ENCODE measurements around the gene CASKIN1. TPM values are rescaled to one million over a fixed set of nuclear protein-coding genes. Genes with fewer than 3 reads are reported as not detected.

The CASKIN1 gene
- 0.50 TPM in 1 of 2 replicates, not detected in the other for total RNA-seq

DNA sequence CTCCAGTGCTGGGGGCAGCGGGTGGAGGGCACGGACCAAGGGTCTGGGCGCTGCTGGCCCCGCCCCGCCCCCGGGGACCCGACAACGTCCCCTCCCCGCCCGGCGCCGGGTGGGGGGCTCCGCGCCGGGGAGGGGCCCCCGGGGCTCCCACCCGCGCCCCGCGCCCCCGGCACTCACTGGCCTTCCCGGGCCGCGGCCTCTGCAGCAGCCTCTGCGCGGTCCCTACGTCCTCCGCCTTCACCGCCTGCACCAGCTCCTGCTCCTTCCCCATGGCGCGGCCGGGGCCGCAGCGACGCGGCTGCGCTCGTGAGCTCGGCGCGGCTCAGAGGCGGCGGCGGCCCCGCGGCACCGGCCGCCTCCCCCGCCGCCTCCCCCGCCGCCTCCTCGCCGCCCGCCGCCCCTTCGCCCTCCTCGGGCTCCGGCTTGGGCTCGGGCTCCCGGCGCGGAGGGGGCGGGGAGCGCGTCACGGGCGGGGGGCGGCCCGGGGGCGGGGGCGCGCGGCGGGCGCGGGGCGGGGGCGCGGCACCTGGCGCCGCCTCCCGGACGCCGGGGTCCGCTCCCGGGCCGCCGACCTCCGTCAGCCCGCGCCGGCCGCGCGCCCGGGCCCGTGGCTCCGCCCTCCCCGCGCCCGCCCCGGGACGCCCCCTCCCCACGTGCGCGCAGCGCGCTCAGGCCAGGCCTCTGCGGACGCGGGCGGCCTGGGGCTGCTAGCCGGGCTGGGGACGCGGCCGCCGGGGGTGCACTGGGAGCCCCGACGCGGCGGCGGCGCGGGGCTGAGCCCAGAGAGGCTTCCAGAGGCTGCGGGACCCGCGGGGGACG is at the start of gene CASKIN1:
Gene CASKIN1, minus strand, starts transcription at position 444 of the 819 bp plus-strand sequence. Its CDS starts 173 bp downstream, at position 271.

GRCh38 chr16:2236337-2237101 is 40.1 kb upstream of the CASKIN1 start, which contains the start of gene DNASE1L2:
DNASE1L2 (plus strand) TSS chr16:2236444; CDS start chr16:2236817, 373 bp downstream.

GRCh38 chr16:2223221-2223941 is 27.0 kb upstream of the CASKIN1 start, which contains the start of gene E4F1:
E4F1 (plus strand) TSS chr16:2223591; CDS start chr16:2223614, 23 bp downstream.

DNA sequence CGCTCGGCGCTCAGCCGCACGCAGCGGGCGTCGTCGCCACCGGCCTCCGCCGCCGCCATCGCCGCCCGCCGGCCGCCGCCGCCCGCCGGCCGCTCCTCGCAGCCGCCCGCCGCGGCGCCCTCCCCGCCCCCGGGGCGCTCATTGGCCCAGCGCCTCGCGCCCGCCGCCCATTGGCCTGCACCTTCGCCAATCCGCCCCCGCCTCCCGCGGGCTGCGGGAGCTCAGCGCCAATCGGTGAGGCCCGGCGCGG is 18.2 kb upstream of the CASKIN1 start, which contains the start of gene PGP:
Gene PGP, minus strand, starts transcription at position 122 of the 250 bp plus-strand sequence. Its CDS starts 63 bp downstream, at position 59.

DNA sequence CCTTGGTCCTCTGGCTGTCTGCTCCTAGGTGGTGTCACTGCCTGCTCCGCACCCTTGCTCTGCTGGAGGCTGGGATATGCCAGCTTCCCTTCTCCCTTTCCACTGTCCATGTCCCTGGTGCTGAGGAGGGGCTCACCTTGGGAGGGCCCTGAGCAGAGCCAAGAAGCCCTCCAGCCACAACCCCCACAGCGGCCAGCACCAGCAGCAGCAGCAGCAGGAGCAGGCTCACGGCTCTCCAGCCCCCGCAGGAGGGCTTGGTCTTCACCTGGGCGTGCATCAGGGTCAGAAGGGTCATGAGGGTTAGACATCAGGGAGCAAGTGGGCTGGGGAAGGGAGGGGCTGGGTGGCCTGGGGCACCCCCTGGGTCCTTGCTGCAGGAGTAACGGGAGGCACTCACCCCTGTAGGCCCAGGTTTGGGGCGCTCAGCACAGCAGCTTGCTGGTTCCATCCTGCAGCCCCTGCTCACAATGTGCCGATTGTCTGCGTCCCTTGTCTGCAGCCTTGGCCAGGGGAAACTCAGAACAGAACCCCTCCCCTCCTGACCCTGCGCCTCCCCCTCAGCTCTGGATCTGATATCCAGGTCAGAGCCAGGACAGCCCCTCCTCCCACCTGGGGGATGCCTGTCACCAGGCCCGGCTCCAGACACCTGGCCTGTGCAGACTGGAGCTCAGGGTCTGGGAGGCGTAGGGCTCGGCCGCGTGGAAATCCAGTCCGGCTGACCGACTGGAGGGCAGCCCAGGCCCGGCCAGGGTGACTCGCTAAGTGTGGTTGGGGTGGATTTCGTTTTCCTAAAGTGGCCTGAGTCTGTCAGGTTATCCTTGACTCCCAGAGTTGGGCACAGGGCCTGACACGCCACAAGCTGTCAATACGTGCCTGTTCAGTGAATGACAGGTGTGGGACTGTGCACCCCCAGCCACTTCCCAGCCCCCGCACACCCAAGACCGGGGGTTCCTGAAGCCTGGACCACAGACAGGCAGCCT is 14.3 kb upstream of the CASKIN1 start, which contains the start of gene BRICD5:
Gene BRICD5, minus strand, starts transcription at position 478 of the 980 bp plus-strand sequence. Its CDS starts 30 bp downstream, at position 448.

DNA sequence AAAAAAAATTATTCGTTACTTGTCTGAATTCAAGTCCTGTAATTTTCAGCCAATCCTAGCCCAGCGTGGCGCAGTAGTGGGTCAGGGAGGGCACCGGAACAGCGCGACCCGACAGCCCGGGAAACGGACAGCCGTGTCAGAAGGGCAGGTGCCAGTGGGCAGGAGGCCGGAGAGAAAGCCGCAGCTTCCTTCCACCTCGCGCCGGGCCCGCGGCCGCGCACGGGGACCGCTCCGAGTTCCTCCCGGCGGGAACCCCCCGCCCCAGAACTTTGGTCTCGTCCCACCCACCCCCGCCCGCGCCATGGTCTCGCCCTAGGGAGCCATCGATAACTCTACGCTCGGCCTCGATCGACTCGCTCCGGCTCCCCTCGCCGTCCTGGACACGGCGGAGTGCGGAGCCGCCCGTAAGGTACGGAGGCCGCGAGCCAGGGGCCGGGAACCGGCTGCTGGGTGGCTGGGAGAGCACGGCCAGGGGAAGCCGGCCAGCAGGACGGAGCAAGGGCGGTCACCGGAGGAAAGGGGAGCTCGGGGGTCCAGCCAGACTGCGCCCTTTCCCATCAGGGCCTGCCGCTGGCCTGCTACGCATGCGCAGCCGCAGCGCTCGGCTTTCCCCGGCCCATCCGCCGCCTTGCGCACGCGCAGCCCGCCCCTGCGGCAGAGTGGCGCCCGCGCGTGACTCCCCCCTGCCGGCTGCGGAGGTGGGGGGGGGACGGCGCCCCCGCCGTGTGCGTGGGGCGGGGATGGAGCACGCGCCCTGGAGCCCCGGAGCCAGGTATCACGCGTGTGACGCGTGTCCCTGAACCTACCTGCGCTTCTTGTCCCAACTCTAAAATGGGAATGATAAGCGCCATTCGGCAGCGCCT is 8.9 kb upstream of the CASKIN1 start, which contains the start of gene MLST8:
Gene MLST8, plus strand, starts transcription at position 351 of the 863 bp plus-strand sequence. CDS start 632 bp downstream, outside the sequence.

GRCh38 chr16:2155091-2155950 is 41.1 kb downstream of the CASKIN1 start, which contains the start of gene TRAF7:
TRAF7 (plus strand) TSS chr16:2155782; CDS start chr16:2163921, 8,139 bp downstream.

DNA sequence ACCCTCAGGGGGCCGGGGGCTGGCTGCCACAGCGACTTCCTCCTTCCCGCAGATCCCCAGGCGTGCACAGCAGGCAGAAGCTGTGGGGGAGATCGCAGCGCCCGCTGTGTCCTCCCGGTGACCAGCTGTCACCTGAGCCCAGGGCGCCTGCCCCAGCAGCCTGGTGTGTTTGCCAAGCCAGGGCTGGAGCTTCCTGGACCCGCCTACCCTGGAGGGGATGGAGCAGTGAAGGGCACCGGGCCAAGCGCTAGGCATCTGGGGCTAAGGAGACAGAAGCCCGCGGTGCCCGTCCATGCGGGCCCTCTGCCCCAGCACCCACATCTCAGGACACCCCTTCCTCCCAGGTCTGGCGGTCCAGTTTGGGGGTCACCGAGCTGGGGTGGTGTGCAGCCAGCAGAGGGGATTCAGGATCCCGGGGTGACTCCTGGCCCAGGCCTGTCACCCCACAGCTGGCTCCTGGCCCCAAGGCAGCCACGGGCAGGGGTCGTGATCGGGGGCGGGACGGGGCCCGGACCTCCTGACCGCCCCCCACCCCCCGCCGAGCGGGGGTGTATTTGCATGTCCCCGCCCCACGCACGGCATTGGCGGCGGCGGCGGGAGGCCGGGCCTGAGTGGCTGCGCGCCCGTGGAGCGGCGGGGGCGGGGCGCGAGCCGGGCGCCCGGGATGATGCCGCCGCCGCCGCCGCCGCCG is 48.3 kb downstream of the CASKIN1 start, which contains the start of gene RAB26:
Gene RAB26, plus strand, starts transcription at position 645 of the 691 bp plus-strand sequence. CDS start 159 bp downstream, outside the sequence.

DNA sequence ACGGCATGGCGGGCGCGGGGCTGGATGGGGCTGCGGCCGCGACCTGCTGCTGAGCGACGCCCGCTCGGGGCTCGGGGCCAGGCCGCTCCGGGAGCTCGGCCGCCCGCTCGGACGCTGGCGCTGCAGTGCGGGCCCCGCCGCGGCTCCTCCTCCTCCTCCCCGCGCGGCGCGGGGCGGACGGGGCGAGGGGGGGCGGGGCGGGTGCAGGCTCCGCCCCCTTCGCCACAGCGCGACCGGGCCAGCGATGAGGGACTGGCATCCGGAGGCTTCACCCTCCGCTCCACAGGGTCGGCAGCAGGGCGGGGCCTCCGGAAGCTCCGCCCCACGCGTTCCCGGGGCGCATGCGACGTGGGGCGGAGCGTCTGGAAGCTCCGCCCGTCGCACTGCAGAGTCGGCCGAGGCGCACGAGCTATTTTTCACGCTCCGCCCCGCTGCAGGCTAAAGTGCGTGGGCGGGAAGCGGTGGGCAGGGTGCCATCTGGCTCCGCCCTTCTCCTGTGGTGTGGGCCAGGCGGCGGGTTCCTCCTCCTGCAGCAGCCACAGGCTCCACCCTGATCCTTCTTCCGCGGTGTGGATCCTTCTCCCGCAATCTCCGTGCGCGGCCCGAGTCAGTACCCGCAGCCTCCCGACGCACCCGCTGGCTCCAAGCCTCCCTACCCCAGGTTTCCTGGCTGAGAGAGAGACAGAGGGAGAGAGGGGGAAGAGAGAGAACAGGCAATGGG is 60.5 kb downstream of the CASKIN1 start, which contains the start of gene PKD1:
Gene PKD1, minus strand, starts transcription at position 129 of the 721 bp plus-strand sequence. CDS start 209 bp downstream, outside the sequence.

Other genes starting within 250 kb of the CASKIN1 start
- not detected in 2 replicates for gene RPL3L, start 241.9 kb downstream of the CASKIN1 start, total RNA-seq
- 133 and 143 TPM in 2 replicates for gene NDUFB10, start 237.1 kb downstream of the CASKIN1 start, total RNA-seq
- 1,957 and 2,987 TPM in 2 replicates for gene RPS2, start 231.8 kb downstream of the CASKIN1 start, total RNA-seq
- not detected in 2 replicates for gene RNF151, start 229.7 kb downstream of the CASKIN1 start, total RNA-seq
- 33.7 and 61.0 TPM in 2 replicates for gene TBL3, start 224.6 kb downstream of the CASKIN1 start, total RNA-seq
- 0.13 and 0.16 TPM in 2 replicates for gene NOXO1, start 215.1 kb downstream of the CASKIN1 start, total RNA-seq
- 11.1 and 12.3 TPM in 2 replicates for gene GFER, start 212.4 kb downstream of the CASKIN1 start, total RNA-seq
- 0.65 and 2.8 TPM in 2 replicates for gene SYNGR3, start 206.6 kb downstream of the CASKIN1 start, total RNA-seq
- gene ZNF598, start 186.8 kb downstream of the CASKIN1 start, total RNA-seq: 11.2 and 24.5 TPM in 2 replicates
- 0.16 TPM in 1 of 2 replicates, not detected in the other for gene NPW, start 176.8 kb downstream of the CASKIN1 start, total RNA-seq
- gene NHERF2, start 169.7 kb downstream of the CASKIN1 start, total RNA-seq: 52.4 and 55.7 TPM in 2 replicates
- 23.5 and 61.5 TPM in 2 replicates for gene NTHL1, start 148.8 kb downstream of the CASKIN1 start, total RNA-seq
- gene TSC2, start 148.6 kb downstream of the CASKIN1 start, total RNA-seq: 32.4 and 79.5 TPM in 2 replicates
- gene PKD1, start 60.7 kb downstream of the CASKIN1 start, total RNA-seq: 36.4 and 82.1 TPM in 2 replicates
- 0.49 and 0.88 TPM in 2 replicates for gene RAB26, start 48.0 kb downstream of the CASKIN1 start, total RNA-seq
- 59.9 and 113 TPM in 2 replicates for gene TRAF7, start 40.8 kb downstream of the CASKIN1 start, total RNA-seq
- 10.5 and 12.0 TPM in 2 replicates for gene MLST8, start 8.8 kb upstream of the CASKIN1 start, total RNA-seq
- gene BRICD5, start 14.3 kb upstream of the CASKIN1 start, total RNA-seq: 2.1 and 5.0 TPM in 2 replicates
- 10.7 and 14.7 TPM in 2 replicates for gene PGP, start 18.2 kb upstream of the CASKIN1 start, total RNA-seq
- gene E4F1, start 27.0 kb upstream of the CASKIN1 start, total RNA-seq: 28.0 and 35.9 TPM in 2 replicates
- 0.32 and 0.63 TPM in 2 replicates for gene DNASE1L2, start 39.8 kb upstream of the CASKIN1 start, total RNA-seq
- gene ECI1, start 55.0 kb upstream of the CASKIN1 start, total RNA-seq: 19.2 and 23.5 TPM in 2 replicates
- 42.6 and 62.1 TPM in 2 replicates for gene RNPS1, start 71.5 kb upstream of the CASKIN1 start, total RNA-seq
- 19.4 and 67.6 TPM in 2 replicates for gene ABCA3, start 144.1 kb upstream of the CASKIN1 start, total RNA-seq
- gene CCNF, start 232.8 kb upstream of the CASKIN1 start, total RNA-seq: 22.8 and 41.6 TPM in 2 replicates

Data from bladder microvascular endothelial cell (primary cell).